ENCODE data around the gene GPR161.

DNA sequence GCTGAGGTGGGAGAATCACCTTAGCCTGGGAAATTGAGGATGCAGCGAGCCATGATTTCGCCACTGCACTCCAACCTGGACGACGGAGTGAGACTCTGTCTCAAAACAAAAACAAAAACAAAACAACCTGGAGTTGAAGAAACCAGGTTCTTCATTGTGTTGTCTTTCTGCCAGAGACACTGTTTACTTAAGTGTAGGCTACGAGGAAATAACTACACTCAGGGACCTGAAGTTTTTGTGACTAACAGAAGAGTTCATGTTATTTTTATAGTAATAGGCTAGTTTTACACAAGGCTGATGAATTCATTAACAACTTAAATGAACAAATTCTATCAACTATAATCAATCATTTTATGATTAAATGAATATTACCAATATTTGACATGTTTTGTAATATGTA lies 101.4 kb downstream of the GPR161 start:
- TF ChIP-seq EZH2 (IDR thresholded peaks at IDR 0.05; ENCODE audit: insufficient read depth, poor library complexity, severe bottlenecking): no peak
- TF ChIP-seq EZH2phosphoT487 (IDR thresholded peaks at IDR 0.05; ENCODE audit: insufficient read depth, low read depth): no peak
